HepG2 (cell line): Measurements from ENCODE around the gene SERINC5. TPM values are rescaled to one million over a fixed set of nuclear protein-coding genes. Genes with fewer than 3 reads are reported as not detected.

Experiments used
- DR1 ChIP-seq: sonication (generic); formaldehyde crosslinking; IDR thresholded peaks from 2 replicates; pipeline ENCODE4 v1.8.0; 2021; ENCODE audit warnings: mild to moderate bottlenecking, missing genetic modification reagents, inconsistent platforms
- JDP2 ChIP-seq: sonication (generic); formaldehyde crosslinking; IDR thresholded peaks from 2 replicates; pipeline ENCODE4 v1.8.1; 2022; ENCODE audit warnings: missing genetic modification reagents, borderline replicate concordance
- KDM1A ChIP-seq: IDR thresholded peaks from 2 replicates; pipeline ENCODE4 v1.6.1; 2016; ENCODE audit warnings: missing compliant biosample characterization
- PAX8 ChIP-seq: sonication (generic); formaldehyde crosslinking; IDR thresholded peaks from 2 replicates; pipeline ENCODE4 v1.8.0; 2022; ENCODE audit warnings: mild to moderate bottlenecking, missing genetic modification reagents, borderline replicate concordance
- PRMT3 ChIP-seq: sonication (generic); formaldehyde crosslinking; IDR thresholded peaks from 2 replicates; pipeline ENCODE4 v1.8.1; 2022; ENCODE audit warnings: low read depth, mild to moderate bottlenecking, moderate library complexity, missing genetic modification reagents, borderline replicate concordance
- RFX1 ChIP-seq: fragments of 450-650 bp; IDR thresholded peaks from 2 replicates; pipeline ENCODE4 v1.6.1; 2017
- SOX5 ChIP-seq: IDR thresholded peaks from 2 replicates; pipeline ENCODE4 v1.6.1; 2016; ENCODE audit warnings: borderline replicate concordance
- TEAD3 ChIP-seq: optimal IDR thresholded peaks from 2 replicates; pipeline ENCODE3; 2016; ENCODE audit warnings: borderline replicate concordance
- THAP11 ChIP-seq: IDR thresholded peaks from 2 replicates; pipeline ENCODE4 v1.6.1; 2016; ENCODE audit warnings: missing biosample characterization, missing genetic modification reagents
- ZNF12 ChIP-seq: sonication (generic); formaldehyde crosslinking; IDR thresholded peaks from 2 replicates; pipeline ENCODE4 v1.5.0; 2020; ENCODE audit warnings: missing genetic modification reagents
- ZNF331 ChIP-seq: sonication (generic); formaldehyde crosslinking; IDR thresholded peaks from 2 replicates; pipeline ENCODE4 v1.4.0; 2020; ENCODE audit warnings: missing genetic modification reagents
- ZNF644 ChIP-seq: IDR thresholded peaks from 2 replicates; pipeline ENCODE4 v1.6.1; 2016; ENCODE audit warnings: low read depth
- ZNF670 ChIP-seq: sonication (generic); formaldehyde crosslinking; IDR thresholded peaks from 2 replicates; pipeline ENCODE4 v1.8.0; 2022; ENCODE audit warnings: mild to moderate bottlenecking, missing genetic modification reagents, borderline replicate concordance
- polyA plus RNA-seq, 8 experiments: library from polyadenylated mRNA; depleted of rRNA in 3 of 8; stranded (reverse) in 7 of 8; unstranded in 1 of 8; fragments of >200 nt; fragmentation: Illumina TruSeq in 4 of 8; extraction: Trizol in 4 of 8; gene quantifications; 2 replicates each; pipeline versions ENCODE4 v1.2.1 to v1.2.3, GENCODE V29; 2011 to 2016; ENCODE audit warnings: low read depth in 4 of 8, missing spikeins in 1 of 8, mixed read lengths in 1 of 8; ENCODE audit not compliant: insufficient read depth in 1 of 8
- total RNA-seq, 5 experiments: library from RNA; depleted of rRNA; stranded (reverse); fragments of >200 nt; fragmentation: Illumina TruSeq; extraction: Trizol; gene quantifications; 2 replicates each; pipeline ENCODE4 v1.2.3, GENCODE V29; 2016; ENCODE audit warnings: low read depth in 1 of 5
- TF ChIP-seq, protein P1 (sequence below): sonication (generic); formaldehyde crosslinking; IDR thresholded peaks from 2 replicates; pipeline ENCODE4 v1.4.0; 2020; ENCODE audit warnings: missing genetic modification reagents
- TF ChIP-seq, protein P2 (sequence below): sonication (generic); formaldehyde crosslinking; IDR thresholded peaks from 2 replicates; pipeline ENCODE4 v1.9.0; 2022; ENCODE audit warnings: low read depth, missing genetic modification reagents
- TF ChIP-seq, protein P3 (sequence below): sonication (generic); formaldehyde crosslinking; IDR thresholded peaks from 2 replicates; pipeline ENCODE4 v1.4.0; 2020; ENCODE audit warnings: missing genetic modification reagents
- TF ChIP-seq, protein P4 (sequence below): sonication (generic); formaldehyde crosslinking; IDR thresholded peaks from 2 replicates; pipeline ENCODE4 v1.4.0; 2020; ENCODE audit warnings: missing genetic modification reagents

The SERINC5 gene
- total and polyA plus RNA-seq, 2 of the 13 experiments (the other 11 are each of a cell fraction or from before 2014, with no cell fraction given), result 17.3 to 22.8 TPM

DNA sequence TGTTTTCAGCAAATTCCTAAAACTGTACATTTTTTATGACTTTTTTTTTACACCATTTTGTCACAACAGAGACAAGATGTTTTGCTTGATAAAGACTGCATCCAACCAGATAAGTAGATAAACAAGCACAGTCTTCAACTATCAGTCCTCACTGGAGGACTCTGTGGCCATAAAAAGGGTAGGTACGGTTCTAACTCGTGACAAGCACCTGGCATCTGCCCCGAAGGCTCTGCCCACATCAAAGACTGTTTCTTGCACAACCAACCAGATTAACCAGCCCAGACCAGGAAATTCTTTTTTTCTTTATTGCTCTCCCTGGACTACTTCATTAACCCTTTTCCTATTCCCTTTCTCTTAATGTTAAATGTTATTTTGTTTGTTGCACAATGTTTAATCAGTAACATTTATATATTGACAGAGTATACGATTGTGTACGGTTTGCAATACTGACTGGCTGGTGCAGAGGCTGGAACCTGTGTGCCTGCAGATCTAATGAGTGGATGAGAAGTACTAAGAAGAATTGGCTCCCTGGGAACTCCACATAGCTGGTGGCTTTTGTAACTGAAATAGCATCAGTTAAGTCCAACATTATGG is 74.1 kb downstream of the SERINC5 start (continued):
- TF ChIP-seq, protein P1, sequence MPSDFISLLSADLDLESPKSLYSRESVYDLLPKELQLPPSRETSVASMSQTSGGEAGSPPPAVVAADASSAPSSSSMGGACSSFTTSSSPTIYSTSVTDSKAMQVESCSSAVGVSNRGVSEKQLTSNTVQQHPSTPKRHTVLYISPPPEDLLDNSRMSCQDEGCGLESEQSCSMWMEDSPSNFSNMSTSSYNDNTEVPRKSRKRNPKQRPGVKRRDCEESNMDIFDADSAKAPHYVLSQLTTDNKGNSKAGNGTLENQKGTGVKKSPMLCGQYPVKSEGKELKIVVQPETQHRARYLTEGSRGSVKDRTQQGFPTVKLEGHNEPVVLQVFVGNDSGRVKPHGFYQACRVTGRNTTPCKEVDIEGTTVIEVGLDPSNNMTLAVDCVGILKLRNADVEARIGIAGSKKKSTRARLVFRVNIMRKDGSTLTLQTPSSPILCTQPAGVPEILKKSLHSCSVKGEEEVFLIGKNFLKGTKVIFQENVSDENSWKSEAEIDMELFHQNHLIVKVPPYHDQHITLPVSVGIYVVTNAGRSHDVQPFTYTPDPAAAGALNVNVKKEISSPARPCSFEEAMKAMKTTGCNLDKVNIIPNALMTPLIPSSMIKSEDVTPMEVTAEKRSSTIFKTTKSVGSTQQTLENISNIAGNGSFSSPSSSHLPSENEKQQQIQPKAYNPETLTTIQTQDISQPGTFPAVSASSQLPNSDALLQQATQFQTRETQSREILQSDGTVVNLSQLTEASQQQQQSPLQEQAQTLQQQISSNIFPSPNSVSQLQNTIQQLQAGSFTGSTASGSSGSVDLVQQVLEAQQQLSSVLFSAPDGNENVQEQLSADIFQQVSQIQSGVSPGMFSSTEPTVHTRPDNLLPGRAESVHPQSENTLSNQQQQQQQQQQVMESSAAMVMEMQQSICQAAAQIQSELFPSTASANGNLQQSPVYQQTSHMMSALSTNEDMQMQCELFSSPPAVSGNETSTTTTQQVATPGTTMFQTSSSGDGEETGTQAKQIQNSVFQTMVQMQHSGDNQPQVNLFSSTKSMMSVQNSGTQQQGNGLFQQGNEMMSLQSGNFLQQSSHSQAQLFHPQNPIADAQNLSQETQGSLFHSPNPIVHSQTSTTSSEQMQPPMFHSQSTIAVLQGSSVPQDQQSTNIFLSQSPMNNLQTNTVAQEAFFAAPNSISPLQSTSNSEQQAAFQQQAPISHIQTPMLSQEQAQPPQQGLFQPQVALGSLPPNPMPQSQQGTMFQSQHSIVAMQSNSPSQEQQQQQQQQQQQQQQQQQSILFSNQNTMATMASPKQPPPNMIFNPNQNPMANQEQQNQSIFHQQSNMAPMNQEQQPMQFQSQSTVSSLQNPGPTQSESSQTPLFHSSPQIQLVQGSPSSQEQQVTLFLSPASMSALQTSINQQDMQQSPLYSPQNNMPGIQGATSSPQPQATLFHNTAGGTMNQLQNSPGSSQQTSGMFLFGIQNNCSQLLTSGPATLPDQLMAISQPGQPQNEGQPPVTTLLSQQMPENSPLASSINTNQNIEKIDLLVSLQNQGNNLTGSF, result no peak
- TF ChIP-seq, protein P2, sequence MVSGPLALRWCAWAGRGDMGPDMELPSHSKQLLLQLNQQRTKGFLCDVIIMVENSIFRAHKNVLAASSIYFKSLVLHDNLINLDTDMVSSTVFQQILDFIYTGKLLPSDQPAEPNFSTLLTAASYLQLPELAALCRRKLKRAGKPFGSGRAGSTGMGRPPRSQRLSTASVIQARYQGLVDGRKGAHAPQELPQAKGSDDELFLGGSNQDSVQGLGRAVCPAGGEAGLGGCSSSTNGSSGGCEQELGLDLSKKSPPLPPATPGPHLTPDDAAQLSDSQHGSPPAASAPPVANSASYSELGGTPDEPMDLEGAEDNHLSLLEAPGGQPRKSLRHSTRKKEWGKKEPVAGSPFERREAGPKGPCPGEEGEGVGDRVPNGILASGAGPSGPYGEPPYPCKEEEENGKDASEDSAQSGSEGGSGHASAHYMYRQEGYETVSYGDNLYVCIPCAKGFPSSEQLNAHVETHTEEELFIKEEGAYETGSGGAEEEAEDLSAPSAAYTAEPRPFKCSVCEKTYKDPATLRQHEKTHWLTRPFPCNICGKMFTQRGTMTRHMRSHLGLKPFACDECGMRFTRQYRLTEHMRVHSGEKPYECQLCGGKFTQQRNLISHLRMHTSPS (CRISPR knock-in tag), result peak; percentile 75; the same call in 1 of the 2 replicates
- TF ChIP-seq ZNF670 (CRISPR knock-in tag), result no peak
- no peak for TF ChIP-seq KDM1A
- peak; percentile 71 for TF ChIP-seq ZNF331
- no peak for TF ChIP-seq PRMT3 (CRISPR knock-in tag)
- TF ChIP-seq, protein P3, sequence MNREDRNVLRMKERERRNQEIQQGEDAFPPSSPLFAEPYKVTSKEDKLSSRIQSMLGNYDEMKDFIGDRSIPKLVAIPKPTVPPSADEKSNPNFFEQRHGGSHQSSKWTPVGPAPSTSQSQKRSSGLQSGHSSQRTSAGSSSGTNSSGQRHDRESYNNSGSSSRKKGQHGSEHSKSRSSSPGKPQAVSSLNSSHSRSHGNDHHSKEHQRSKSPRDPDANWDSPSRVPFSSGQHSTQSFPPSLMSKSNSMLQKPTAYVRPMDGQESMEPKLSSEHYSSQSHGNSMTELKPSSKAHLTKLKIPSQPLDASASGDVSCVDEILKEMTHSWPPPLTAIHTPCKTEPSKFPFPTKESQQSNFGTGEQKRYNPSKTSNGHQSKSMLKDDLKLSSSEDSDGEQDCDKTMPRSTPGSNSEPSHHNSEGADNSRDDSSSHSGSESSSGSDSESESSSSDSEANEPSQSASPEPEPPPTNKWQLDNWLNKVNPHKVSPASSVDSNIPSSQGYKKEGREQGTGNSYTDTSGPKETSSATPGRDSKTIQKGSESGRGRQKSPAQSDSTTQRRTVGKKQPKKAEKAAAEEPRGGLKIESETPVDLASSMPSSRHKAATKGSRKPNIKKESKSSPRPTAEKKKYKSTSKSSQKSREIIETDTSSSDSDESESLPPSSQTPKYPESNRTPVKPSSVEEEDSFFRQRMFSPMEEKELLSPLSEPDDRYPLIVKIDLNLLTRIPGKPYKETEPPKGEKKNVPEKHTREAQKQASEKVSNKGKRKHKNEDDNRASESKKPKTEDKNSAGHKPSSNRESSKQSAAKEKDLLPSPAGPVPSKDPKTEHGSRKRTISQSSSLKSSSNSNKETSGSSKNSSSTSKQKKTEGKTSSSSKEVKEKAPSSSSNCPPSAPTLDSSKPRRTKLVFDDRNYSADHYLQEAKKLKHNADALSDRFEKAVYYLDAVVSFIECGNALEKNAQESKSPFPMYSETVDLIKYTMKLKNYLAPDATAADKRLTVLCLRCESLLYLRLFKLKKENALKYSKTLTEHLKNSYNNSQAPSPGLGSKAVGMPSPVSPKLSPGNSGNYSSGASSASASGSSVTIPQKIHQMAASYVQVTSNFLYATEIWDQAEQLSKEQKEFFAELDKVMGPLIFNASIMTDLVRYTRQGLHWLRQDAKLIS (CRISPR knock-in tag), result 0 out of 2 replicates have a peak, but pooled peaks have one; percentile 39
- TF ChIP-seq JDP2 (CRISPR knock-in tag), result no peak
- TF ChIP-seq, protein P4, sequence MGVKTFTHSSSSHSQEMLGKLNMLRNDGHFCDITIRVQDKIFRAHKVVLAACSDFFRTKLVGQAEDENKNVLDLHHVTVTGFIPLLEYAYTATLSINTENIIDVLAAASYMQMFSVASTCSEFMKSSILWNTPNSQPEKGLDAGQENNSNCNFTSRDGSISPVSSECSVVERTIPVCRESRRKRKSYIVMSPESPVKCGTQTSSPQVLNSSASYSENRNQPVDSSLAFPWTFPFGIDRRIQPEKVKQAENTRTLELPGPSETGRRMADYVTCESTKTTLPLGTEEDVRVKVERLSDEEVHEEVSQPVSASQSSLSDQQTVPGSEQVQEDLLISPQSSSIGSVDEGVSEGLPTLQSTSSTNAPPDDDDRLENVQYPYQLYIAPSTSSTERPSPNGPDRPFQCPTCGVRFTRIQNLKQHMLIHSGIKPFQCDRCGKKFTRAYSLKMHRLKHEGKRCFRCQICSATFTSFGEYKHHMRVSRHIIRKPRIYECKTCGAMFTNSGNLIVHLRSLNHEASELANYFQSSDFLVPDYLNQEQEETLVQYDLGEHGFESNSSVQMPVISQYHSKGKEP (CRISPR knock-in tag), result no peak
- TF ChIP-seq RFX1, result no peak
- peak; percentile 71; the same call in 1 of the 2 replicates for TF ChIP-seq SOX5 (CRISPR knock-in tag)
- peak; percentile 38 for TF ChIP-seq TEAD3
- TF ChIP-seq ZNF644 (CRISPR knock-in tag), result peak; percentile 29; the same call in 1 of the 2 replicates
- TF ChIP-seq THAP11 (CRISPR knock-in tag), result peak; percentile 69
- no peak for TF ChIP-seq DR1
- TF ChIP-seq ZNF12, result 0 out of 2 replicates have a peak, but pooled peaks have one; percentile 31
- no peak for TF ChIP-seq PAX8
